HEK293T (cell line): ENCODE data around the gene SLC22A31.

Experiments
- FOXA1 ChIP-seq: fragments of 450-650 bp; IDR thresholded peaks from 2 replicates; pipeline ENCODE4 v1.6.1; 2016; ENCODE audit warnings: mild to moderate bottlenecking
- PKNOX1 ChIP-seq: fragments of 450-650 bp; IDR thresholded peaks from 2 replicates; pipeline ENCODE4 v1.6.1; 2016
- SP1 ChIP-seq: fragments of 450-650 bp; IDR thresholded peaks from 2 replicates; pipeline ENCODE4 v1.6.1; 2017
- TARDBP ChIP-seq: fragments of 450-650 bp; IDR thresholded peaks from 2 replicates; pipeline ENCODE4 v1.6.1; 2016

DNA sequence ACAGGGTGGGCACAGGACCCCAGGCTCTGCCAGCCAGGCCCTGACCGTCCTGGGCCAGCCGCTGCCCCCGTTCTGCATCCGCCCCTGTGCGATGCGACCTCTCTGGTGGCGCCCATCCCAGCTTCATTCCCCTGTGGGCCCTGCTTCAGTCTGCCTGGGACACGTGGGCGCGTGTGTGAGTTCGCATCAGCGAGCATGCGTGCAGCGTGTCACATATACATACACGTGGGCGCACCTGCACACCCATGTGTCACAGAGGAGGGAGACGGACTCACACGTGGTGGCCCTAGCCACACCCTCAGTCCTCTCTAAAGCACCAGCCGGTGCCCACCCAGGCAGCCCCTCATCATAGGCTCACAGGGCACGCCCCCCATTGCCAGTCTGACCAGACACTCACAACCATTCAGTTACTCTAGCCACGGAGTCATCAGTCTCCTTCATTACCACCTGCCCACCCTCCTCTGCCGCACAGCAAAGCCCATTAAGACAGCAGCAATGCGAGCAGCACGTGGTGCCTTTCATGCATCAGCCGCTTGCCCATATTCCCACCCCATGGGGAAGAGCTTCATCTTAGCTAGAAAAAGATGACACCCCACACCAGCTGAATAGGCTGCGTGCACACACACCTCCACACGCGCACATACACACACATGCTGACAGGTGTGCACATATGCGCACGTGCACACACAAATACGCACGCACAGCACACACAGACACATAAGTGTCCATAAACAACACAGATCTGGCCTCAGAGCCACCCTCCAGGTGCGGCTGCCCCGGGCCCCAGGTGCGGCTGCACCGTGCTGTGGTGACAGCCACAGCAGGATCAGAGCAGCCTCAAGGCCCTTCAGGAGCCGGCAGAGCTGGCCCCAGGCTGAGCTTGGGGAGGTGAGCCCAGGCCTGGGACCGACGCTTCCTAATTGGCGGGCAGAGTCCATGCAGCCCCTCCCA is 38.3 kb downstream of the SLC22A31 start:
- TF ChIP-seq TARDBP (no peak), FOXA1 (no peak), PKNOX1 (no peak), SP1 (no peak)
